Ascending aorta (tissue), 2 donors: ENCODE measurements around the gene OCEL1. TPM values are rescaled to one million over a fixed set of nuclear protein-coding genes. Genes with fewer than 3 reads are reported as not detected.

Source experiments
- DNase-seq, 2 donors: peaks; one replicate each; pipeline ENCODE4 v3.0.0-alpha.2; 2019; ENCODE audit warnings: low spot score in 2 of 2
- H3K27ac ChIP-seq, 2 donors: fragments of 200-600 bp; sonication (generic); one replicate each; pipeline ENCODE4 v1.5.1; 2016 to 2017; ENCODE audit warnings: mild to moderate bottlenecking in 1 of 2
- H3K27me3 ChIP-seq: fragments of 200-600 bp; sonication (generic); one replicate; pipeline ENCODE4 v1.5.1; 2017
- H3K36me3 ChIP-seq, 2 donors: fragments of 200-600 bp; sonication (generic); one replicate each; pipeline ENCODE4 v1.5.1; 2016
- H3K4me1 ChIP-seq, 2 donors: fragments of 200-600 bp; sonication (generic); one replicate each; pipeline ENCODE4 v1.5.1; 2016 to 2017; ENCODE audit warnings: mild to moderate bottlenecking in 1 of 2
- H3K4me3 ChIP-seq, 2 donors: fragments of 200-600 bp; sonication (generic); one replicate each; pipeline ENCODE4 v1.5.1; 2016 to 2017; ENCODE audit warnings: mild to moderate bottlenecking in 1 of 2
- H3K9me3 ChIP-seq, 2 donors: fragments of 200-600 bp; sonication (generic); one replicate each; pipeline ENCODE4 v1.5.1; 2016
- CTCF ChIP-seq, 3 experiments: fragments of 200-600 bp in 2 of 3; fragments of 450-650 bp in 1 of 3; sonication (generic) in 2 of 3; IDR thresholded peaks; one replicate each; pipeline ENCODE4 v1.5.1; 2016 to 2019; ENCODE audit warnings: antibody characterized with exemption in 3 of 3, mild to moderate bottlenecking in 1 of 3, moderate library complexity in 1 of 3
- intact Hi-C: fragments of 100-400 bp; cut with DNase I; formaldehyde crosslinking; loops from one replicate; pipeline ENCODE4 v1.15.1; 2023
- total RNA-seq: library from RNA; depleted of rRNA; stranded (reverse); fragments of >200 nt; gene quantifications from one replicate; pipeline ENCODE4 v1.1.0, GENCODE V29; 2016

The OCEL1 gene
- total RNA-seq, 1 donor from 2014 or later: 13.7 TPM

GRCh38 chr19:17256130-17256529 is 30.1 kb downstream of the OCEL1 start:
- Histone ChIP-seq H3K36me3 (no peaks in the 10 kb centered on the region), H3K27me3 (no peaks in the 10 kb centered on the region), H3K4me3 (no peak overlapping the region), H3K27ac (no peak overlapping the region), H3K9me3 (no peaks in the 10 kb centered on the region), H3K4me1 (no peaks in the 10 kb centered on the region)
- no peak for DNase-seq
- intact Hi-C loops: no loop called here
- no peak for TF ChIP-seq CTCF (IDR thresholded peaks at IDR 0.05)

GRCh38 chr19:17259118-17259780 is 33.2 kb downstream of the OCEL1 start:
- Histone ChIP-seq H3K36me3 (no peaks in the 10 kb centered on the region), H3K9me3 (no peaks in the 10 kb centered on the region), H3K27me3 (no peaks in the 10 kb centered on the region), H3K4me1 (no peaks in the 10 kb centered on the region), H3K27ac (no peak overlapping the region), H3K4me3 (no peak overlapping the region)
- TF ChIP-seq CTCF (IDR thresholded peaks at IDR 0.05): no peak
- intact Hi-C loops: no loop called here
- DNase-seq: no peak

GRCh38 chr19:17259934-17260333 is 33.9 kb downstream of the OCEL1 start:
- H3K4me3 ChIP-seq: no peak overlapping the region
- no peak for TF ChIP-seq CTCF (IDR thresholded peaks at IDR 0.05)
- DNase-seq: no peak
- H3K36me3 ChIP-seq: no peaks in the 10 kb centered on the region
- H3K27me3 ChIP-seq: no peaks in the 10 kb centered on the region
- H3K27ac ChIP-seq: no peak overlapping the region
- H3K4me1 ChIP-seq: no peaks in the 10 kb centered on the region
- intact Hi-C loops: loop anchor here (2.0 to 10.0 kb wide), 2 partner anchors 23 to 205 kb away; partner anchors contain the start of gene NXNL1
- H3K9me3 ChIP-seq: no peaks in the 10 kb centered on the region

- Histone ChIP-seq H3K4me3 (no peak overlapping the region), H3K27ac (no peak overlapping the region), H3K27me3 (no peaks in the 10 kb centered on the region), H3K9me3 (no peaks in the 10 kb centered on the region), H3K4me1 (no peaks in the 10 kb centered on the region), H3K36me3 (no peaks in the 10 kb centered on the region)
- peak in 1 of 2 donors; percentile 87 for DNase-seq
- peak; percentile 83 to 93 (median 83) for TF ChIP-seq CTCF (IDR thresholded peaks at IDR 0.05)
- intact Hi-C loops: loop anchor here (2.0 to 10.0 kb wide), 2 partner anchors 22 to 204 kb away; partner anchors contain the start of gene NXNL1
These were observed 34.9 kb downstream of the OCEL1 start for GRCh38 chr19:17260842-17261325.

GRCh38 chr19:17262557-17262956 is 36.5 kb downstream of the OCEL1 start:
- no peak for TF ChIP-seq CTCF (IDR thresholded peaks at IDR 0.05)
- no peak overlapping the region for H3K27ac ChIP-seq
- no peaks in the 10 kb centered on the region for H3K4me1 ChIP-seq
- no peak overlapping the region for H3K4me3 ChIP-seq
- no peaks in the 10 kb centered on the region for H3K27me3 ChIP-seq
- intact Hi-C loops: loop anchor here (10.0 kb wide), 1 partner anchor 202 kb away; the partner anchor contains the start of gene NXNL1
- DNase-seq: no peak
- no peaks in the 10 kb centered on the region for H3K36me3 ChIP-seq
- H3K9me3 ChIP-seq: no peaks in the 10 kb centered on the region
